Stimulated activated naive CD4-positive, alpha-beta T cell (primary cell): ENCODE data around the gene THRB.
A peak's percentile ranks its signal among the peaks of the same experiment; 100 is the strongest.

Experiments used
- DNase-seq, 6 experiments: peaks; one replicate each; lab custom pipeline; 2025; lab: John Stamatoyannopoulos, UW

Gene THRB

GRCh38 chr3:24263069-24263668 is 231.5 kb downstream of the THRB start:
- no peak for DNase-seq

- no peak for DNase-seq
These were observed 233.1 kb downstream of the THRB start for GRCh38 chr3:24261521-24261920.

- DNase-seq: no peak
These were observed 234.6 kb downstream of the THRB start for GRCh38 chr3:24259901-24260512.

- DNase-seq: no peak
These were observed 235.7 kb downstream of the THRB start for GRCh38 chr3:24258727-24259600.

- no peak for DNase-seq
These were observed 236.4 kb downstream of the THRB start for GRCh38 chr3:24258260-24258659.

DNA sequence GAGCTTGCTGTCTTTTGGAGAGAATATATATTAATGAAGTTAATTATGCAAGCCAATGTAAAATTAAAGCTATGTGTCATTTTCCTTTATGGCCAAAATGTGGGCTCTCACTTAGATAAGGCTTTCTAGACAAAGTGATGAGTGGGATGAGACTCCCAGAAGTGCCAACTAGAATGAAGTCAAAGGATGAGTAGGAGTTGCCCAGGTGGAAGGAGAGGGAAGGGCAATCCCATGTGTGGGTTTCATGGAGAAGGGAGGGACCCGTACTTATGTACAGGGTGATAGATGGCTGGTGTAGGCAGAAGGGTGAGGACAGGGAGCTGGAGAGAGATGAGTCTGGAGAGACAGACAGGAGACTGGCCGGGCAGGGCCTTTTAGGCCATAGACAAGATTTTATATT is 239.2 kb downstream of the THRB start:
- DNase-seq: no peak

DNA sequence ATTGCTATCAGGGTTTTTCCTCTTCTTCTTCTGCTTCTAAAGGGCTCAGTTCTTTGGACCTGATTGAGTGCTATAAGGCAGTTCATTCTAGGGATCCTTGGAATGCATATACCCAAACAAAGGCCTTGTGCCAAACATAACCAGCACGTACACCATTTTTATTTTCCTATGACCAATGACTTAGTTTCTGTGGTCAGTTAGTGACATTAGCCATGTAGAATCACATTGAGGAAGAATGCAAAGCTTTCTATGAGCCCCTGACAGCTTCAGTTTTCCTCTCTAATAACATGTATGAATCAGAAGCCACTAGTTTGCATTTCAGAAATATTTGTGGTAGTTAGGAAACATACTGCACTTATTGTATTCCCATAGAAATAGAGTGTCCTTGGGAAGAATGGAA is 240.0 kb downstream of the THRB start:
- DNase-seq: no peak

DNA sequence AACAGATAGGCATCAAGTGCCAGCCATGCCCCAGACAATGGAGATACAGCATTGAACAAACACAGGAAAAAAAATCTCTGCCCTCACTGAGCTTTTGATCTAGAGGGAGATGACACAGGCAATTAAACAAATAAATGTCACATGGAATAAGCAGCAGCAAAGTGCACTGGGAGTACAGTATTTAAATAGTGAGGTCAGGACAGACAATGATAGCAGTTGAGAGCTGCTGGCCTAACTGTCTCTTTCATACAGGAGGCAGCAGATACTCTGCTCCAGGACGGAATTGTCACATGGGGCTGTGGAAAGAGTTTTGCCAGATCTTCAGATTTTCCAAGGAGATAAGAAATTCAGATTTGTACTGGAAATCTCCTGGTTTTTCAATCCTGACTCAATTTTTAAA is 241.3 kb downstream of the THRB start:
- no peak for DNase-seq

GRCh38 chr3:24249523-24249922 is 245.1 kb downstream of the THRB start:
- DNase-seq: no peak

DNA sequence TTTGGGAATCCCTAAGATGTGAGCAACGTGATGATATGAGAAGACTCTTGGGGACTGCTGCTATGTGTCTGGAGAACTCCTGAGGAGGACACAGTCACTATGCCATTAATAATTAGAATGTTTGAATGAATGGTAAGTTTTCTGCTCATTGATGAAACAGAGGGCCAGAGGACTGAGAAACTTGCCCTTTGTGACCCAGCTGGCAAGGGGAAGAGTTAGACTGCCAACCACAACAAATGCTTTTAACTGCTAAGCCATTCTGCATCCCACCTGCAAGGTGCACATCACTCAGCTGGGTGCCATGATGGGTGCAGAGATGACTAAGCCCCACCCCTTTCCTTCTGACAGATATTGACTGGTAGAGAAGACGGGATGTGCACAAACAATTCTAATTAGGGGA is 249.6 kb downstream of the THRB start:
- DNase-seq: no peak

DNA sequence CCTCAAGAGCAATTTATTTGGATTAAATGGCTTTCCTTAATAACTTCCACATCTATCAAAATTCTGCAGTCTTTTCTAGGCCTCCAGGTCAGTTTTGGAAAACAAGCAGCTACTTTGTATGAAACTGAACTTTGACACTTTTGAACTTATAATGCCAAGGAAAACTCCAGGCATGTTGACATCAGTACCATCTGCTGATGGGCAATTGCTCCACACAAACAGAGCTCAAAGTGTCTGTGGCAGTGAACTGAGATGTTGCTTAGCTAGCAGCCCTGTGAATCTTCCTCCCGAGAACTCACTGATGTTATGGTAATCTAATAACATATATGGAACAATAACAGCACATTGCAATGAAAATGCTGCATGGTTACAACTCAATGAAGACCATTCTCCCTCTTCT is 250.2 kb downstream of the THRB start:
- DNase-seq: no peak

DNA sequence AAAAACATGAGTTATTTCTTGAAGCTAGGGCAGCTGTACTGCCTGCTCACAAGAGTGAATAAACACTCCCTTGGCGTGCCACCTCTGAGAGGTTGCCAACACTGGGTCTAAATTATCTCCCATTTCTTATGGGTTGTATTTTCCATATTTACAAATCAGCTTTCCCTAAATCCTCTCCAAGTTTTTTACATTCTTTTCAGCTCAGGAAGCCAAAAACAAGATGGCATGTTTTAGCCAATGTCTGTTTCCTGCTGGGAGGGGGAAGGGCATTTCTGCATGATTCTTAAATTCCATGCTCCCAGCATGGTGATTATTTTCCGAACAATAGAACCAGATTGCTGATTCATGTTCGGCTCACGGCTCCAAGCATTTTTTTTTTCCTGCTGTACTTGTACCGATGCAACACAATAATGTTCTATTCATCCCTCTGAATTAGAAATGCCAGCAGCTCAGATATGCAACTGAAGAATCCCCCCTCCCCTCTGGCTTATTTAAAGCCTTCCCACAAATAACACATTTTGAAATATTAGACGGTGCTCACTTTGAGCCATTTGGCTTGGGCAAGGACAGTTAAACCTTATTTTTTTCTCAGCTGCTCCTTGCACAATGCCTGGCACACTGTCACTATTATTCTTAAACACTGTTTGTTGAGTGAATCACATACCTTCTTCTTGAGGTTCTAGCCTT is 252.5 kb downstream of the THRB start:
- no peak for DNase-seq

DNA sequence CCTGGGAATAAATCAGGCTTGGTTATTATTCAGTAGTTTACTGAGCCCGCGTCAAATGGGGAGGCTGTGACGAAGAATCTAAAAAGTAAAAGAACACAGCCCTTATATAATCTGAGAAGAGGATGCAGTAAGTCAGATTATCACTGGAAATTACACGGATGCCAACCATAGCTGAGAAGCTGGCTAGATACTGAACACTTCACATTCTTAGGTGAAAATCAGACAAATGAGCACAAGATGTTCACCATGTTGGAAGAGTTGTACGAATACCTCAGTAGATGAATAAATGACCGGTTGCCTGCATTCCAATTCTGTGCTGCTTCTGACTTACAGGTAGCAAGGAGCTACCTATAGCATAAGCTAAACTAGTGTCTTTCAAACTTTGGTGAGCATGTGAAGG is 254.3 kb downstream of the THRB start:
- DNase-seq: no peak

- DNase-seq: peak in 5 of 6 experiments; percentile 2 to 39 (median 10)
These were observed 256.5 kb downstream of the THRB start for GRCh38 chr3:24237971-24238706.

DNA sequence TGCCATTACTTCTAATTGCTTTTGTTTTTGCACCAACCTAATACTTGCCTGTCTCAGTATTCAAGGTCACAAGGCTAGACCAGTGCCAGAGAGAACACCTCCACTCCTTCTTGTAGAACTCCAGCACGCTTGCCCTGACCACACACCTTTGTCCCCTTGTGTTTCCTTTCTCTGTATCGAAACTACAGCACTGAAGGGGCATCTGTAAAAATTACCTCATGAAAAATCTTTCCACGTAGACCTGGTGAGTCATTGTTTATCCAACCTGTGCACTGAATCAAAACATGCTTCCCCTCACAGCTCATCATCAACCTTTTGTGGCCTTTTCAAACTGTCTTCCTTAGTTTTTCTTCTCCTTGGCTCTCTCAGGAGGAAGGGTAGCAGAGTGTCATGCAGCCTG is 259.5 kb downstream of the THRB start:
- no peak for DNase-seq

GRCh38 chr3:24232784-24233183 is 261.9 kb downstream of the THRB start:
- DNase-seq: no peak

- no peak for DNase-seq
These were observed 265.0 kb downstream of the THRB start for GRCh38 chr3:24229468-24230221.

DNA sequence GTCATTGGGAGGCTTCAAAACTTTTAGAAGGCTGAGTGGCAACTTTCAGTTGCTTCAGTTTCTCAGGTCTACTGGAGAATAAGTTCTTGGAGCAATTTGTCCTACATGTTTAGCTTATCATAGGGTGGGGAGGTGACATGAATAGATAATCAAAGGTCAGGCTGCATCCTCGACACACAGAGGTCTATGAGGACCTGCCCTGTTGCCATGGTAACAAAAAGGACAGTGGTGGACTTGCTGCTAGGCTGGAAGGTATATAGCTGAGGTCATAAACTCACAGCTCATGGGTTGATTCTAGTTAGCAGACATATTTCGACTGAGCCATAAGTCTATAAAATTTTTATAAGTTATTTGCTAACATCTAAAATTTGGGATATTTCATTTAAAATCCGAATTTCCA is 267.0 kb downstream of the THRB start:
- DNase-seq: no peak

GRCh38 chr3:24226397-24226796 is 268.3 kb downstream of the THRB start:
- no peak for DNase-seq

DNA sequence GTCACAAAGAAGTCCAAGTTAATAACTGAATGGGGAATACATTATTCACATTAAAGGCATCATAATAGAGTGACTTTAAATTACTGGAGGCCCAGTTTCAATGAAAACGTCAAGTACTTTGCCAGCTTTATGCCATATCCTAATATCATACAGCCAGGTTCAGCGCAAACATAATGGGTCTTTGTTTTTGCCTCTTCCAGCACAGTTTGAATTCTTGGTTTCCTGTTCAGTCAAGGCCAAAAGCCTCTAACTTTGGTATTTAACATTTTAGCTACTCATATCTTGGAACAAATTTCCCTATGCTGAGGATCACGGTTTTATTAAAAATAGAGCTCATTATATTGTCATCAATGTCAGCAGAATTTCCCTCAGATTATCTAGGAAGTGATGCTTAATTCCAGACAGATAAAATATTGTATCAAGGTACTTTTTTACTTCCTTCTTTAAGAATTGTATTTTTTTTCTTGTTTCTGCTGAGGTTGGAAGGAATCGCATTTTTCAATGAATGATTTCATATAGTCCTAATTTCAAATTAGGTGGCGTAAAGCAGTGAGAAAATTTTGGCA is 269.2 kb downstream of the THRB start:
- DNase-seq: no peak
